Measurements from ENCODE around the gene MICAL2.

DNA sequence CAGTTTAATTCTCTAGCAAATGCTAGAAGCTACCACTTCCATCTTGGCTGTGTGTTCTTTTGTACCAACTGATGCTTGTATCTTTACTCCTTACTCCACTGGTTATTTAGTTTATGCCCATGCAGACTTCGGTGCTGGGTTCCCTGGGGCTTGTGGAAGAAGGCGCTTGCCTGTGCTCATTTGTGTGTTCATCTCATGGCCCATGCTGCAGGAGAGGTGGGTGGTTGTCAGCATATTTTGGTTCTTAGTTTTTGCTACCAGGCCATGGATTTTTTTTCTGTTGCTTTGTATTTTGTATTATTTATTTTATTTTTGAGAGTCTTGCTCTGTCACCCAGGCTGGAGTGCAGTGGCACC is 22.4 kb downstream of the MICAL2 start:
- no peak for TF ChIP-seq POLR2A (IDR thresholded peaks at IDR 0.05)
- TF ChIP-seq CTCF (IDR thresholded peaks at IDR 0.05) = no peak
